Adrenal gland (tissue), 12 donors: ENCODE data around the gene CRK. TPM values are rescaled to one million over a fixed set of nuclear protein-coding genes. Genes with fewer than 3 reads are reported as not detected.
"Not testable (repeated sequence)": the region's sequence is repeated elsewhere in the genome, so short reads cannot be mapped to it uniquely, and the experiment has no call there.

ENCODE experiments used
- DNase-seq, 7 donors: peaks; one replicate each; pipeline ENCODE4 v3.0.0-alpha.2; 2019 to 2020
- H3K27ac ChIP-seq, 5 donors: fragments of 200-600 bp; sonication (generic) in 4 of 5; 1 replicate in 3 of 5; 2 replicates in 2 of 5; pipeline versions ENCODE4 v1.5.1 to v1.8.0; 2016 to 2020; ENCODE audit warnings: mild to moderate bottlenecking in 1 of 5
- H3K27me3 ChIP-seq: fragments of 200-600 bp; 2 replicates; pipeline ENCODE4 v1.8.0; 2021
- H3K36me3 ChIP-seq, 2 donors: fragments of 200-600 bp; replicated peaks in 1 of 2; 1 replicate in 1 of 2; 2 replicates in 1 of 2; pipeline versions ENCODE4 v1.5.1 to v1.8.0; 2018 to 2022
- H3K4me1 ChIP-seq, 2 donors: fragments of 200-600 bp; replicated peaks in 1 of 2; 1 replicate in 1 of 2; 2 replicates in 1 of 2; pipeline versions ENCODE4 v1.5.1 to v1.8.0; 2018 to 2021
- H3K4me3 ChIP-seq, 4 donors: fragments of 200-600 bp; sonication (generic) in 3 of 4; one replicate each; pipeline ENCODE4 v1.5.1; 2016 to 2018
- H3K9me3 ChIP-seq, 3 donors: fragments of 200-600 bp; sonication (generic) in 1 of 3; replicated peaks in 1 of 3; 1 replicate in 2 of 3; 2 replicates in 1 of 3; pipeline versions ENCODE4 v1.5.1 to v1.8.0; 2016 to 2021
- CTCF ChIP-seq, 6 experiments: fragments of 450-650 bp in 4 of 6; fragments of 200-600 bp in 2 of 6; sonication (generic) in 1 of 6; IDR thresholded peaks; 1 replicate in 5 of 6; 2 replicates in 1 of 6; pipeline versions ENCODE4 v1.5.1 to v1.8.0; 2016 to 2021; ENCODE audit warnings: antibody characterized with exemption in 6 of 6, mild to moderate bottlenecking in 2 of 6, moderate library complexity in 1 of 6
- POLR2A ChIP-seq, 2 donors: fragments of 450-650 bp; IDR thresholded peaks; one replicate each; pipeline ENCODE4 v1.6.1; 2017; ENCODE audit warnings: antibody characterized with exemption in 2 of 2, mild to moderate bottlenecking in 2 of 2, moderate library complexity in 1 of 2
- WGBS, 4 donors: extraction: QIAGEN DNeasy Blood & Tissue Kit in 2 of 4; methylation state at CpG; one replicate each; pipeline versions ENCODE4 v1.1.5 to v1.1.7; 2013 to 2017; 5-methylcytosine and 5-hydroxymethylcytosine counted together
- intact Hi-C, 2 donors: fragments of 100-400 bp; cut with DNase I; formaldehyde crosslinking; loops; one replicate each; pipeline versions ENCODE4 v1.14.1 to v1.15.0; 2022 to 2023
- polyA plus RNA-seq, 3 donors: library from polyadenylated mRNA; stranded (reverse); fragments of 200-250 nt in 2 of 3; fragments of 350-450 nt in 1 of 3; fragmentation: Illumina TruSeq in 1 of 3; extraction: RNeasy Lipid Tissue Mini Kit (QIAGEN cat#74804) in 1 of 3; gene quantifications; one replicate each; pipeline ENCODE4 v1.2.3, GENCODE V29; 2013 to 2014
- total RNA-seq, 9 donors: library from RNA; depleted of rRNA in 4 of 9; stranded (reverse); fragments of >200 nt in 4 of 9; fragments of 120-200 nt in 1 of 9; fragmentation: NEBNext Ultra II Directional in 1 of 9; extraction: Animal tissue kit (Norgen Biotek cat#: 25700) in 1 of 9; gene quantifications; one replicate each; pipeline versions ENCODE4 v1.1.0 to v1.2.4, GENCODE V29; 2013 to 2023
- donor health status: healthy with polysubstance abuse.
- donor health status: Bipolar disorder and iron deficiency.
- donor health status: DM: yes; HTN: yes; CAD: no.
- donor health status: DM: no; HTN: no; CAD: no.
- donor health status: DM: no; HTN: no; CAD: no.
- donor health status: DM: yes; HTN: yes; CAD: no.

CRK gene
- total and polyA plus RNA-seq, 12 donors = 20.3 to 80.6 (median 58.5) TPM

GRCh38 chr17:1455291-1455796 is 688 bp downstream of the CRK start:
- peak; percentile 63 to 91 (median 84) for DNase-seq
- intact Hi-C loops = loop anchor here in 1 of 2 donors (10.0 kb wide), 1 partner anchor 91 kb away; no protein-coding TSS in a partner anchor
- WGBS, 4 donors = 0 to 1% (median 1%) methylated on average over 8 to 31 of the region's 31 CpGs

GRCh38 chr17:1454541-1454940 is 1.5 kb downstream of the CRK start:
- no peak for DNase-seq
- H3K4me3 ChIP-seq = peak overlapping the region in 2 of 4 donors; percentile 67 to 99
- H3K27ac ChIP-seq = peak overlapping the region; percentile 90 to 100 (median 99)
- 38 to 48% (median 46%) methylated on average over 7 to 9 of the region's 9 CpGs for WGBS, 4 donors
- H3K36me3 ChIP-seq = no peaks in the 10 kb centered on the region
- no peaks in the 10 kb centered on the region for H3K27me3 ChIP-seq
- no peaks in the 10 kb centered on the region for H3K9me3 ChIP-seq
- no peak for TF ChIP-seq POLR2A (IDR thresholded peaks at IDR 0.05)
- no peak for TF ChIP-seq CTCF (IDR thresholded peaks at IDR 0.05)
- intact Hi-C loops = loop anchor here in 1 of 2 donors (10.0 kb wide), 1 partner anchor 90 kb away; no protein-coding TSS in a partner anchor
- peaks cover 24 to 40% of the 10 kb centered on the region in 2 donors for H3K4me1 ChIP-seq

More at GRCh38 chr17:1455291-1455796, 688 bp downstream of the CRK start:
- H3K27me3 ChIP-seq = no peaks in the 10 kb centered on the region
- peak overlapping the region; percentile 90 to 100 (median 99) for H3K27ac ChIP-seq
- H3K9me3 ChIP-seq = no peaks in the 10 kb centered on the region
- peak overlapping the region; percentile 54 to 99 (median 82) for H3K4me3 ChIP-seq
- H3K4me1 ChIP-seq = peaks cover 30 to 47% of the 10 kb centered on the region in 2 donors
- H3K36me3 ChIP-seq = no peaks in the 10 kb centered on the region
- TF ChIP-seq POLR2A (IDR thresholded peaks at IDR 0.05) (peak in 1 of 2 donors; percentile 78), CTCF (IDR thresholded peaks at IDR 0.05) (peak; percentile 41 to 80 (median 72))

GRCh38 chr17:1453694-1454093 is 2.3 kb downstream of the CRK start:
- not testable (repeated sequence) for H3K9me3 ChIP-seq, H3K27me3 ChIP-seq, DNase-seq, H3K36me3 ChIP-seq, H3K4me3 ChIP-seq
- Histone ChIP-seq H3K27ac (peak overlapping the region in 1 of 5 donors; percentile 47), H3K4me1 (peaks cover 24 to 40% of the 10 kb centered on the region in 2 donors)
- intact Hi-C loops = loop anchor here in 1 of 2 donors (10.0 kb wide), 1 partner anchor 89 kb away; no protein-coding TSS in a partner anchor
- WGBS, 4 donors = 88 to 94% (median 90%) methylated on average over 11 of the region's 11 CpGs

GRCh38 chr17:1452836-1453235 is 3.2 kb downstream of the CRK start:
- intact Hi-C loops = loop anchor here in 1 of 2 donors (10.0 kb wide), 1 partner anchor 88 kb away; no protein-coding TSS in a partner anchor
- TF ChIP-seq CTCF (IDR thresholded peaks at IDR 0.05) (no peak), POLR2A (IDR thresholded peaks at IDR 0.05) (no peak)
- Histone ChIP-seq H3K4me3 (no peak overlapping the region), H3K27ac (peak overlapping the region in 3 of 5 donors; percentile 3 to 47 (median 7)), H3K4me1 (peaks cover 24 to 40% of the 10 kb centered on the region in 2 donors), H3K27me3 (no peaks in the 10 kb centered on the region), H3K9me3 (no peaks in the 10 kb centered on the region), H3K36me3 (no peaks in the 10 kb centered on the region)
- peak in 3 of 7 donors; percentile 46 to 66 (median 65) for DNase-seq
- WGBS, 4 donors = 37 to 48% (median 45%) methylated on average over 5 of the region's 5 CpGs

GRCh38 chr17:1450261-1450660 is 5.8 kb downstream of the CRK start:
- DNase-seq, H3K27me3 ChIP-seq, H3K9me3 ChIP-seq, H3K27ac ChIP-seq, H3K36me3 ChIP-seq, H3K4me3 ChIP-seq: not testable (repeated sequence)
- H3K4me1 ChIP-seq = peaks cover 24 to 34% of the 10 kb centered on the region in 2 donors
- intact Hi-C loops = loop anchor here in 1 of 2 donors (10.0 kb wide), 1 partner anchor 85 kb away; no protein-coding TSS in a partner anchor
- WGBS, 4 donors = 92 to 96% (median 95%) methylated on average over 21 of the region's 21 CpGs
